ENCODE data around the gene RGL3.

GRCh38 chr19:11387162-11388034 lies 31.7 kb downstream of the RGL3 start:
- TF ChIP-seq RAD21 (IDR thresholded peaks at IDR 0.05; ENCODE audit: insufficient read depth, low read depth, low read length) (no peak), GABPA (IDR thresholded peaks at IDR 0.05; ENCODE audit: low read depth) (no peak), MTA2 (IDR thresholded peaks at IDR 0.05; ENCODE audit: low read depth) (no peak), NR2C2 (IDR thresholded peaks at IDR 0.05; ENCODE audit: borderline replicate concordance, control insufficient read depth, insufficient read length, low read depth) (no peak), CTCF (IDR thresholded peaks at IDR 0.05 in 2 of 3, conservative IDR thresholded peaks at IDR 0.05 in 1 of 3; ENCODE audit: control insufficient read depth in 2 of 3, extremely low read depth in 1 of 3, insufficient read depth in 1 of 3, low read depth in 3 of 3, low read length in 3 of 3) (no peak), HDAC2 (IDR thresholded peaks at IDR 0.05) (no peak), CBX5 (IDR thresholded peaks at IDR 0.05; ENCODE audit: low read depth) (no peak), MAX (IDR thresholded peaks at IDR 0.05; ENCODE audit: low read depth, low read length) (no peak), YY1 (IDR thresholded peaks at IDR 0.05; ENCODE audit: low read depth, low read length) (no peak), EZH2 (IDR thresholded peaks at IDR 0.05; ENCODE audit: borderline replicate concordance, control insufficient read depth, low read depth, low read length) (no peak)

Measured in GM12878 (cell line).